Measurements from ENCODE around the gene KSR1.

The KSR1 gene

GRCh38 chr17:27520491-27521185, 64.4 kb downstream of the KSR1 start:
- DNase-seq, result no peak

GRCh38 chr17:27521281-27522027, 65.2 kb downstream of the KSR1 start:
- no peak for DNase-seq

- DNase-seq, result no peak
These were observed 65.9 kb downstream of the KSR1 start for GRCh38 chr17:27522028-27522635.

GRCh38 chr17:27523712-27524111, 67.5 kb downstream of the KSR1 start:
- no peak for DNase-seq

- DNase-seq, result no peak
These were observed 68.3 kb downstream of the KSR1 start for GRCh38 chr17:27524594-27524993.

GRCh38 chr17:27525316-27525715, 69.1 kb downstream of the KSR1 start:
- DNase-seq, result no peak

- DNase-seq, result no peak
These were observed 69.8 kb downstream of the KSR1 start for GRCh38 chr17:27525836-27526603.

- DNase-seq, result peak; percentile 33
These were observed 70.4 kb downstream of the KSR1 start for GRCh38 chr17:27526604-27527002.

GRCh38 chr17:27529230-27529796, 73.1 kb downstream of the KSR1 start:
- DNase-seq, result no peak

GRCh38 chr17:27530764-27531391, 74.6 kb downstream of the KSR1 start:
- no peak for DNase-seq

GRCh38 chr17:27531469-27531961, 75.3 kb downstream of the KSR1 start:
- DNase-seq, result no peak

GRCh38 chr17:27532269-27533263, 76.3 kb downstream of the KSR1 start:
- no peak for DNase-seq

GRCh38 chr17:27533874-27534815, 77.9 kb downstream of the KSR1 start:
- no peak for DNase-seq

GRCh38 chr17:27535178-27535928, 79.1 kb downstream of the KSR1 start:
- DNase-seq, result no peak

- DNase-seq, result no peak
These were observed 79.7 kb downstream of the KSR1 start for GRCh38 chr17:27535975-27536374.

- DNase-seq, result no peak
These were observed 80.5 kb downstream of the KSR1 start for GRCh38 chr17:27536781-27537180.

GRCh38 chr17:27538156-27538955, 82.1 kb downstream of the KSR1 start:
- DNase-seq, result no peak

GRCh38 chr17:27539152-27539551, 82.9 kb downstream of the KSR1 start:
- DNase-seq, result no peak

Measured in activated naive CD4-positive, alpha-beta T cell treated with anti-CD3 and anti-CD28 coated beads, Interleukin-2, amount 50 U/mL, for 16 hours (primary cell).